HCT116 (cell line): ENCODE measurements around the gene NRXN2.

Experiments
- RAD21 ChIP-seq: IDR thresholded peaks from 2 replicates; pipeline ENCODE4 v1.6.1; 2012; ENCODE audit warnings: low read depth, mild to moderate bottlenecking
- TF ChIP-seq, protein P1 (sequence below), 3 experiments: fragments of 200-600 bp in 1 of 3; sonication (generic) in 1 of 3; IDR thresholded peaks in 2 of 3; conservative IDR thresholded peaks in 1 of 3; 2 replicates each; pipeline ENCODE4 v1.5.1; 2012 to 2017; ENCODE audit warnings: low read depth in 2 of 3, low read length in 2 of 3, antibody characterized with exemption in 1 of 3, borderline replicate concordance in 1 of 3, control low read depth in 1 of 3, mild to moderate bottlenecking in 1 of 3, mixed read lengths in 1 of 3, mixed run types in 1 of 3, moderate library complexity in 1 of 3; ENCODE audit not compliant: insufficient read depth in 1 of 3

DNA sequence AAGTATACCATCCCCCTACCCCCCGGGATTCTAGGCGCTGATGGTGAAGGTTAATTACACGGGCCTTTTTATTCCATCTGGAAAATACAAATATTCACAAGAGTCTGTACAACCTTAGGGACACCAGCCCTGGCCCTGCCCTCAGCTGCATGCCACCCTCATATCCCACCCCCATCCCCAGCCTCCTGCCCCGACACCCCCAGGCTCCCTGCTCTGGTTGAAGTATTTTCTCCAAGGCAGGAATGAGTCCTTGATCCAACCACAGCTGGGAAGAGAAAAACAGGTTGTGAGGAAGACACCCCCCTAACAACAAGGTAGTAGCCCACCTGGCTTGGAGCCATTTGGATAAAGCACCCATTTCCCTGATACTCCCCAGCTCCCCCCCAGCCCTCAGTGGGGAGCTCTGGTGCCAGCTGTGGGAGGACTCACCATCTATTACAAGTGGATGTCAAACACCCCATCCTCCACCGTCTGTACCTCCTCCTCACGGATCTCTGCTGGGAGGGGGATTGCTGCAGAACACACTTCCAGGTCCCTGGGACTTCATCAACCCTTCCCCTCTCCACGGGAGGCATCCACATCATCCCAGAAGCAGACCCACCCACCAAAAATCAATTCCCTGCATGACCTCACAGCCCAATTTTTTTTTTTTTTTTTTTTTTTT lies 4.0 kb upstream of the NRXN2 start:
- TF ChIP-seq, protein P1, sequence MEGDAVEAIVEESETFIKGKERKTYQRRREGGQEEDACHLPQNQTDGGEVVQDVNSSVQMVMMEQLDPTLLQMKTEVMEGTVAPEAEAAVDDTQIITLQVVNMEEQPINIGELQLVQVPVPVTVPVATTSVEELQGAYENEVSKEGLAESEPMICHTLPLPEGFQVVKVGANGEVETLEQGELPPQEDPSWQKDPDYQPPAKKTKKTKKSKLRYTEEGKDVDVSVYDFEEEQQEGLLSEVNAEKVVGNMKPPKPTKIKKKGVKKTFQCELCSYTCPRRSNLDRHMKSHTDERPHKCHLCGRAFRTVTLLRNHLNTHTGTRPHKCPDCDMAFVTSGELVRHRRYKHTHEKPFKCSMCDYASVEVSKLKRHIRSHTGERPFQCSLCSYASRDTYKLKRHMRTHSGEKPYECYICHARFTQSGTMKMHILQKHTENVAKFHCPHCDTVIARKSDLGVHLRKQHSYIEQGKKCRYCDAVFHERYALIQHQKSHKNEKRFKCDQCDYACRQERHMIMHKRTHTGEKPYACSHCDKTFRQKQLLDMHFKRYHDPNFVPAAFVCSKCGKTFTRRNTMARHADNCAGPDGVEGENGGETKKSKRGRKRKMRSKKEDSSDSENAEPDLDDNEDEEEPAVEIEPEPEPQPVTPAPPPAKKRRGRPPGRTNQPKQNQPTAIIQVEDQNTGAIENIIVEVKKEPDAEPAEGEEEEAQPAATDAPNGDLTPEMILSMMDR (IDR thresholded peaks at IDR 0.05 in 2 of 3, conservative IDR thresholded peaks at IDR 0.05 in 1 of 3; ENCODE audit: borderline replicate concordance in 1 of 3, insufficient read depth in 1 of 3, low read depth in 2 of 3, low read length in 2 of 3): no peak
- no peak for TF ChIP-seq RAD21
